ENCODE measurements around the gene SEL1L2.

- no peak for TF ChIP-seq CTCF (IDR thresholded peaks at IDR 0.05)
- TF ChIP-seq POLR2A (IDR thresholded peaks at IDR 0.05), result no peak
These were observed 81.3 kb downstream of the SEL1L2 start for GRCh38 chr20:13909067-13909466.

All from Peyer's patch (tissue), 4 donors.